GM18858 (cell line): ENCODE results near the gene DAZAP1.

ENCODE experiments used
- ATAC-seq: cut with Tn5 transposase; IDR thresholded peaks from one replicate; pipeline ENCODE4 v1.9.1; 2021; ENCODE audit not compliant: unreplicated experiment

The DAZAP1 gene

GRCh38 chr19:1407528-1408299 is at the start of gene DAZAP1:
Gene DAZAP1 (plus strand): TSS chr19:1407586. CDS start chr19:1407774, 188 bp downstream.
- no peak for ATAC-seq

DNA sequence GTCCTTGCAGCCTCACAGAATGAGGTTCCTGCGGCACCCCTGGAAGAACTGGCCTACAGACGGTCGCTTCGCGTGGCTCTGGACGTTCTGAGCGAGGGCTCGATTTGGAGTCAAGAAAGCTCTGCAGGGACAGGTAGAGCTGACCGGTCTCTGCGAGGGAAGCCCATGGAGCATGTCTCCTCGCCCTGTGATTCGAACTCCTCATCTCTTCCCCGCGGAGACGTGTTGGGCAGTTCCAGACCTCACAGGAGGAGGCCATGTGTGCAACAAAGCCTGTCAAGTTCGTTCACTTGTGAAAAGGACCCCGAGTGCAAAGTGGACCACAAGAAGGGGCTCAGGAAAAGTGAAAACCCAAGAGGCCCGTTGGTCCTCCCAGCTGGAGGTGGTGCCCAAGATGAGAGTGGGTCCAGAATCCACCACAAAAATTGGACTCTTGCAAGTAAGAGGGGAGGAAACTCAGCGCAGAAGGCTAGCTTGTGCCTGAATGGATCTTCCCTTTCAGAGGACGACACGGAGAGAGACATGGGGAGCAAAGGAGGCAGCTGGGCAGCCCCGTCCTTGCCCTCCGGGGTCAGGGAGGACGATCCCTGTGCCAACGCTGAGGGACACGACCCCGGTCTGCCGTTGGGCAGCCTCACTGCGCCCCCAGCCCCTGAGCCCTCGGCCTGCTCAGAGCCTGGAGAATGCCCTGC is 47.1 kb upstream of the DAZAP1 start:
- no peak for ATAC-seq

- no peak for ATAC-seq
Measured at GRCh38 chr19:1360818-1361461, 46.4 kb upstream of the DAZAP1 start.

- no peak for ATAC-seq
Measured at GRCh38 chr19:1361601-1362386, 45.6 kb upstream of the DAZAP1 start.

DNA sequence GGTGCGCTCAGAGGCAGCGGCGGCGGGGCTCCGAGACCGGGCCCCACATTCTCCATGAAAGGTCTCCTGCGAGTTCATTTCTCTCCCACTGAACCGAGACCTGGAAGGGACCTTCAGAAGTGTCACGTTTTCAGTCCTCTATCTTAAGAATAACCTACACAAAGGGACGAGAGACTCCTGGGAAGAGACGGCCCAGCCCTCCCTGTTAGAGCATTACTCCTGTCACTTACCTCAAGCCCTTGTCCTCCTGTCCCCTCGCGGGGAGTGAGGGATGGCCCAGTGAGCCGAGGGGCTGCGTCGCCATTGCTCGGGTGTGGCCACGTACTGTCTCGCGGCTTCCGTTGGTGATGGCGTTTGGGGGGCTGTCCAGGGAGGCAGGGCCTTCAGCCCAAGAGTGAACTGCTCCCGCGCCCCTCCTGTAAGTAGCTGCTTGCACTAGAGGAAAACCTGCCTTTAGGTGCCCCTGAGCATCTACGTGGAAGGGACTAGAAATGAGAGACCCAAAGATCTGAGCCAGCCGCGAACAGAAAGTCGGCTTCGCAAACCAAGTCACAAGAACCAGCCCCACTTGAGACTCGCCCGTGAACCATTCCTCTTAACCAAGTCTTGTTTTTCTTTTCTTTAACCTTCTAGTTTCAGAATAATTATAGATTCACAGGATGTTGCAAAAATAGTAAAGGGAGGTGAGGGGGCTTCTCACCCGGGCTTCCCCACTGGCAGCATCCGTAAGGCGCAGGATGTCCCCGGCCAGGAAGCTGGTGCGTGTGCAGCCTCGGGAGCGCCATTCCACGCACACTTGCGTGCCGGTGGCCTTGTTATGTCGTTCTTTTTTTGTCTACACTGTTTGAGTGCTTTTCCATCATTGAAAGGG is 44.8 kb upstream of the DAZAP1 start:
- no peak for ATAC-seq

- ATAC-seq = no peak
Measured at GRCh38 chr19:1363599-1363998, 43.8 kb upstream of the DAZAP1 start.

- no peak for ATAC-seq
Measured at GRCh38 chr19:1364070-1364704, 43.2 kb upstream of the DAZAP1 start.

GRCh38 chr19:1365319-1366269 is 41.8 kb upstream of the DAZAP1 start:
- no peak for ATAC-seq

DNA sequence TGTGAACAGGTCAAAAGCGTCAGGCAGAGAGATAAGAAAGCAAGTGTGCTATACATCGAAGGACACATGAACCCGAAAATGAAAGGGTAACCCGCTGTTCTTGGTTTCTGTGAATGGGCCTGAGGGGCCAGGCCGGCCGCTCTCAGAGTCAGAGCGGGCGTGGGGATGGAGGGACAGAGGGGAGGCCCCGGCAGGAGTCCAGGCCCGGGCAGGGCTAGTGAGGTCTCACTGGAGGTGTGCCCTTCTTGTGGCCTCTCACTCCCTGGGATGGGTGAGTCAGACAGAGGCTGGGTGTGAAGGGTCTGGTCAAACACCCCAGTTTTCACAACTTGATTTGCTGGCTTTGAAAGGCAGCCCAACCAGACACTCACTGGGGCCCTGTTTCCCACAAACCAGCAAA is 41.1 kb upstream of the DAZAP1 start:
- no peak for ATAC-seq

DNA sequence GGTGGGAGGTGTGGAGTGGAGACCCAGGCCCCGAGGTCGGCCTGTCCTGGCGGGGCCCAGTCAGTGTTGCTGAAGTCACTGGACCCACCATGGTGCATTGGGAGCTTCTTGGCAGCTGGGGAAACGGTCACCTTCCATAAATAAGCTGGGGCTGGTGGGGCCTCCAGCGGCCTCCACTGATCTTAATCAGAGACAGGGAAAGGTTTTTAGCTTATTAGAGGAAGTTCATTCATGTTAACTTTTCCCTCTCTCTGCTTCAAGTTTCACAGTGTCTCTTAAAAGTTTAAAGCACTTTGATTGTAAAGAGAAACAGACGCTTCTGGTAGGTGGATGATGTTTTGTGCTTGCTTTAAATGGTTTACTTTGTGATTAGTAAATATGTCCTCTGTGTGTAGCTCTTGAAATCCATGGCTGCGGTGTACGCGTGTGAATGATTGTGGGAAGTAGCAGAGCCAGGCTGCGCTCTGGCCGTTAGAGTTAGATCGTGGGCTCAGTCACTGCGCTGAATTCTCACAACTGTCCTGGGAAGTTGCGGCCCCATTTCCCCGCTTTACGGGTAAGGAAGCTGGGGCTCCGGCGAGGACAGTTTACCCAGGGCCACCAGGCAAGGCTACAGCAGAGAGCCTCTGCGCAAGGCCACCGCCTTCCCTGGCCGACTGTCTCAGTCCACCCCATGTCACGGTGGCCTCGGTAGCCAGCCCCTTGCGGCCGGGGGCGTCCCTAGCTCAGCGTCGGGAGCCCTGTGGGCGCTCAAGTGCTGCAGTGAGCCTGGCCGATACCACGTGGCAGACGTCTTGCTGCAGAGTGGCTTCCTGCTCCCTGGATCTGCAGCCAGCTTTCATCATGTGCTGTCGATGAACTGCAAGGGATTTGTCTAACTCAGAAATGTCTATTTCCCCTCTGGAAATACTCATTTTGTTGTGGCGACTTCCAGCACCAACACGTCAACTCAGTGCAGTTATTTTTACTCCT is 40.2 kb upstream of the DAZAP1 start:
- ATAC-seq = no peak

DNA sequence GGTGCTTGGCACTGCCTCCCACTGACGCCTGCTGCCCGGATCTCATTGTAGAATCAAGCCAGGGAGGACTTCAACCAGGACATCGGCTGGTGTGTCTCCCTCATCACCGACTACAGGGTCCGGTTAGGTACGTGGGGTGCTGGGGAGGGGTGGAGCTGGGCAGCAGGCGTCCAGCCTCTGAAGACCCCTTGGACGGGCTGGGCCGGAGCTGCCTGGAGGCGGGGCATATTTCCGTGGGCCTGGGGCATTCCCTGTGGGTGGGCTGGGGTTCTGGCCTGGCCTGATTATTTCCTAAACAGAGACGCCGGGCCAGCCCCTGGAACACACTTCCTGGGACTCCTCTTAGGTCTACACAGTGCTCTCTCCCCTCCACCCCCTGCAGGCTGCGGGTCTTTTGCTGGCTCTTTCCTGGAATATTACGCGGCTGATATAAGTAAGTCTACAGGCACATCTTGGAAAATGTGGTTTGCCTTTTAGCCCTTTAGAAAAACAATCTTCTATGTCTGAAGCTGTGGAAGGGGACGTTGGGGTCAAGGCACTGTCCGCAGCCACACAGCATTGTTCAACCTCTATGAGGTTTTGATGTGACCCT is 38.1 kb upstream of the DAZAP1 start:
- no peak for ATAC-seq

- no peak for ATAC-seq
Measured at GRCh38 chr19:1370579-1371361, 36.6 kb upstream of the DAZAP1 start.

DNA sequence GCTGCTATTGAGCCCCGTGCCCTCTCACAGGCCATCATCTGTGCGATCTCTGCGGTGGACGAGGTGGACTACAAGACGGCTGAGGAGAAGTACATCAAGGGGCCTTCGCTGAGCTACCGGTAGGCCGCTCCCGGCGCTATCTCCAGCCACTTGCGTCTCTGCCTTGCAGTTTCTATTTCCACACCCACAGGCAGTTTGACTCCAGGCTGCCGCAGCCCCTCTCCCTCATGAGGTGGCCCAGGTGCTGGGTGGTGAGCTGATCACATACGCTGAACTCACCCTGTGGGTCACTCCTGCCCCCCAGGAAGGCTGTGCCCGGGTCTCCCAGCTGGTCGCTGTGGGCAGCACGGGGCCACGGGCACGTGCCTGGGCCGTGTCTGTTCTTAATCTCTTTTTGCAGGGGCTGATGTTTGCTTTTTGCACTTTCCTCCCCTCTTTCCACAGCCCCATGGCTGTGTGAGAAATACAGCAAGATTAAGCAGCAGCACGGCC is 34.3 kb upstream of the DAZAP1 start:
- ATAC-seq = no peak

- no peak for ATAC-seq
Measured at GRCh38 chr19:1373534-1374249, 33.7 kb upstream of the DAZAP1 start.

- ATAC-seq = no peak
Measured at GRCh38 chr19:1374250-1374577, 33.2 kb upstream of the DAZAP1 start.

- ATAC-seq = no peak
Measured at GRCh38 chr19:1376415-1376805, 31.0 kb upstream of the DAZAP1 start.
